ENCODE data around the gene PLPP3. TPM values are rescaled to one million over a fixed set of nuclear protein-coding genes. Genes with fewer than 3 reads are reported as not detected.

PLPP3 gene
- total RNA-seq, 1 experiment from 2014 or later, result 26.7 TPM

DNA sequence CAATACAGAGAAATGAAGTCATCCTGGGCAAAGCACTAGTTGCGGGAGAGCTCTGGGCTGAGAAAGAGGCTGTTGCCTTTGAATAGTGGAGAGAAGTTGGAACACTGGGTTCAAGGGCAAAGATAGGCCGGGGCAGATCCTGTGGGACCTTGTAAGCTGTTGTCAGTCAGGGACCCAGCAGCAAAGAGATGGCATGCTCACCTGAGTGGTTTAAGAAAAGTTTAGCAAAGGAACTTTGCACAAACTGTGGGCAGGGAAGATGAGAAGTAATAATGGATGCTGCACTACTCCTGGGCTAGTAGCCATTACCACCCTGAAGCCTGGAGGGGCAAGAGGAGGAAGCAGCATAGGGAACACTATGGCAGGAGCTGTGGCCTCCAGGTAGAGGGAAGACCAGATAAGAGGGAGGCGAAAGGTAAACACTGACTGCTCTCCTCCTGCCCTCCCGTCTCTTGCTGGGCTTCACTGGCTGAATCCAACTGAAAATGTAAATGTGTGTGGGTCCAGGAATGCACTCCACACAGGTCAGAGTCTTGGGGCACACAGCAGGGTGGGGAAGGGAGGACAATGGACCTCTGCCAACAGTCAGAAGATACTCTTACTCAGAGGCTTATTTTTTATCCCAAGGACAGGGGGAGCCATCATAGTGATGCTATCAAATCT lies 129.2 kb downstream of the PLPP3 start:
- no peaks in the 10 kb centered on the region for H3K79me1 ChIP-seq (ENCODE audit: insufficient read depth, low read depth, low read length, poor library complexity, severe bottlenecking)
- H2BK120ac ChIP-seq (ENCODE audit: low read depth, low read length, poor library complexity, severe bottlenecking), result no peak overlapping the region
- no peak overlapping the region for H3T11ph ChIP-seq (ENCODE audit: low read length)
- H2BK5ac ChIP-seq (ENCODE audit: insufficient read length, low read length), result no peak overlapping the region
- H4K8ac ChIP-seq (replicated peaks; ENCODE audit: insufficient read length, low read depth, low read length), result no peak overlapping the region
- H3K4me2 ChIP-seq (ENCODE audit: insufficient read depth, insufficient read length, low read length), result no peak overlapping the region
- no peaks in the 10 kb centered on the region for H3K23me2 ChIP-seq (ENCODE audit: insufficient read length, low read depth, low read length, poor library complexity, severe bottlenecking)
- no peak overlapping the region for H2BK20ac ChIP-seq (ENCODE audit: low read depth, low read length, poor library complexity, severe bottlenecking)
- Mint-ChIP-seq H3K9me3 (no peaks in the 10 kb centered on the region), H3K27me3 (ENCODE audit: low read depth) (peaks cover 9% of the 10 kb centered on the region), H3K4me1 (peaks cover 41 to 43% of the 10 kb centered on the region in 2 experiments), H3K4me3 (no peak overlapping the region; a peak in 1 of 5 replicates), H3K36me3 (ENCODE audit: insufficient read depth in 1 of 3, low read depth in 3 of 3) (no peaks in the 10 kb centered on the region), H3K27ac (0 out of 7 replicates have a peak overlapping the region, but pooled peaks of 1 of the 3 experiments have one; percentile 7)
- TF ChIP-seq CTCF (conservative IDR thresholded peaks at IDR 0.05), result no peak
- peaks cover 22% of the 10 kb centered on the region for H3K4me1 ChIP-seq (ENCODE audit: insufficient read depth, low read length)
- no peak overlapping the region for H3K4ac ChIP-seq (ENCODE audit: low read depth, low read length)
- H2BK15ac ChIP-seq (ENCODE audit: low read depth, low read length), result no peak overlapping the region
- no peaks in the 10 kb centered on the region; the same call in 1 of the 2 replicates for H3K27me3 ChIP-seq (ENCODE audit: insufficient read depth, low read length)
- WGBS (ENCODE audit: extremely low coverage, insufficient read length, low lambda C conversion rate), result no CpG with 5 or more reads among the region's 4 CpGs
- no peaks in the 10 kb centered on the region for H3K79me2 ChIP-seq (ENCODE audit: insufficient read depth, low read length)
- H3K56ac ChIP-seq (ENCODE audit: insufficient read length, low read depth, low read length), result no peak overlapping the region
- H3K14ac ChIP-seq (ENCODE audit: insufficient read depth, low read length), result no peak overlapping the region
- DNase-seq, result peak; percentile 39
- H2AFZ ChIP-seq (ENCODE audit: low read length), result no peak overlapping the region
- H3K18ac ChIP-seq (ENCODE audit: insufficient read length, low read depth, low read length), result no peak overlapping the region
- no peak overlapping the region for H4K91ac ChIP-seq (ENCODE audit: insufficient read length, low read depth, low read length)
- no peak overlapping the region for H3K9ac ChIP-seq (ENCODE audit: extremely low read depth, insufficient read length, low read length)
- H4K20me1 ChIP-seq (ENCODE audit: control insufficient read depth, insufficient read depth, insufficient read length), result no peaks in the 10 kb centered on the region
- no peak overlapping the region for H2BK12ac ChIP-seq (ENCODE audit: insufficient read length, low read depth, low read length)
- H2AK5ac ChIP-seq (ENCODE audit: insufficient read length, low read length), result no peak overlapping the region
- H3K27ac ChIP-seq (ENCODE audit: insufficient read length, low read depth, low read length), result no peak overlapping the region
- H4K5ac ChIP-seq (ENCODE audit: insufficient read length, low read depth, low read length), result no peak overlapping the region
- H3K9me3 ChIP-seq (ENCODE audit: control insufficient read depth, low read depth, low read length), result no peaks in the 10 kb centered on the region
- H3K23ac ChIP-seq (ENCODE audit: insufficient read length, low read depth, low read length), result no peak overlapping the region

All from H9 (cell line).